ENCODE measurements around the gene SERTM2.
"Not testable (repeated sequence)": the region's sequence is repeated elsewhere in the genome, so short reads cannot be mapped to it uniquely, and the experiment has no call there.

SERTM2 gene

DNA sequence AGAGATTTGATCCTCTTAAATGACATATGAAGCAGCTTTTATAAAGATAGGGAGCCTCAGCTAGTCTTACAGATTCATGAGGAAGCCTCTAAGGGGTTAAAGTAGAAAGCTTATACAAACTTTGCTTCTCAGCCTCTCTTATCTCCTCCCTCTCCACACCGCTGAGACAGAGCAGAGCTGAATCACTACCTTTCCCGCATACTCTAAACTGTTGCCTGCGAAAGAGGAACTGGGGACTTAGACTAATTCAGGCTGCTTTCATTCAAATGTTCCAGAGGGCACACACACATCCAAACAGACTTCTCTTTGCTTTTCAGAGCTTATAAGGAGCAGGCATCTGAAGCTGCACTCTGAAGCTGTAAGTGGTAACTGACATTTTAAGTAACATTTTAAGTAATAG, at the start of gene SERTM2:
TSS of gene SERTM2 (plus strand) at position 169 of the 400 bp plus-strand sequence. CDS start 7,213 bp downstream, outside the sequence.
- DNase-seq (ENCODE audit: low read depth), result no peak

DNA sequence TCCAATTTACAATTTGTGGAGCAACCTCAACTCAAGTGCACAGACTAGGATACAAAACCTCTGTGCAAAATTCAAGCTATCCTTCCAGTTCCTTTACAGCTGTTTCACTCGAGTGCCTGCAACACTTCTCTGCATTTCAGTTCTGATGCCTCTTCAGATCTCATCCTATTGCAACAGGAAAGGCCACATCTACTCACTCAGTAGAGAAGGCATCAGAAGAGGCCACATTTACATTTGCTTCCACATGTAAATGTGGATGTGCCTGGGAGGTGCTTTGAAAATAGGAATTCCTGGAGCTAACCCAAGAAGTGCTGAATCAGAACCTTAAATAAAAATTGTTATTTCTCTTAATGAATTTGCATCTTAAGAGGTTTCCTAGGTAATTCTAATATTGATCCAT, 45.8 kb upstream of the SERTM2 start:
- no peak for DNase-seq (ENCODE audit: low read depth)

DNA sequence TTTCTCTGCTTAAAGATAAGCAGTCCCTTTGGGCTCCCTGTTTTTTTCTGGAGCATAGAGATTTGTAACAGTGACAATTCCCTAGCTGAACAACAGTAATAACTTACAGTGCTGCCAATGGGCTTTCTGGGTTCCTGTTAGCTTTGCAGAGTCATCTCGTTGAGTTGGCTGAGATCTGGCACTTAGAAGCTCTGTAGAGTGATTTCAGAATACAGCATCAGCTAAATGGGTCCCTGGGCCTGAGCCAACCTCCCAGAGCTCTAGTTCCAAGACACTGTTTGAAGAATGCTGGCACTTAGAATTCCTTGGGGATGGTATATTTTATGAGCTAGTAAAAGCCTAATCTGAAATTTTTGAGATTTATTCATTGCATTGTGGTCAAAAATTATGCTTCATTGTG, 43.5 kb upstream of the SERTM2 start:
- no peak for DNase-seq (ENCODE audit: low read depth)

DNA sequence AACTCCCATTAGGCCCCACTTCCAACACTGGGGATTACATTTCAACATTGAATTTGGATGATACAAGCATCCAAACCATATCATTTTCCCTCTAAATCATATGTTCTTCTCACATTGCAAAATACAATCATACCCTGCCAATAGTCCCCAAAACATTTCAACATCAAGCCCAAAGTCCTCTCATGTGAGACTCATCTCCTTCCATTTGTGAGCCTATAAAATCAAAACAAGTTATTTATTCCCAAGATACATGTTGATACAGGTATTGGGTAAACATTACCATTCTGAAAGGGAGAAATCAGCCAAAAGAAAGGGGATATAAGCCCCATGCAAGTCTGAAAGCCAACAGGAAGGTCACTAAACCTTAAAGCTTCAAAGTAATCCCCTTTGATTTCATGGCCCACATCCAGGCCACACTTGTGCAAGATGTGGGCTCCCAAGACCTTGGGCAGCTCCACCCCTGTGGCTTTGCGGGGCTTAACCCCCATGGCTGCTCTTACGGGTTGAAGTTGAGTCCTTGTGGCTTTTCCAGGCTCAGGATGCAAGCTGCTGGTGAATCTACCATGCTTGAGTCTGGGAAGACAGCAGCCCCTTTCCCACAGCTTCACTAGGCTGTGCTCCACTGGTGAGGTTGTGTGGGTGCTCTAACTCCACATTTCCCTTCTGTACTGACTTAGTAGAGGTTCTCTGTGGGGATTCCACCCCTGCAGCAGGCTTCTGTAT, 40.6 kb upstream of the SERTM2 start:
- no peak for DNase-seq (ENCODE audit: low read depth)

DNA sequence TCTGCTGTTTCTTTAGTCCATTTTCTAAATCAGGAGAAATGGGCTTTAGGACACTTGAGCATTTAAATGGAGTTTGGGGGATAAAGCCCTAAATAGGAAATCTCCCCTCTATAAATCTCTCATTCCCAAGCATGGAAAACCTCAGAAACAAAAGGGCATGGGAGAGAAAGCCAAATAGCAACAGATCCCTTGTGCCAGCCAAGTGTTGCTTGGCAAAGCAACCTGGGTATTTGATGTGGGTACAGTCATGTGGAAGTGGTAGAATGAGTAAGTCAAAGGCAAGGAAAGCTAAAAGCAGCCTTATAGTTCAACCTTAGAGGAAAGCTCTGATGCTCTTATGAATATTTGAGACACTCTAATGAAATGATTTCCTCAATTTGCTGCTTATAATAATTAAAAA, 29.5 kb upstream of the SERTM2 start:
- DNase-seq (ENCODE audit: low read depth), result no peak

DNA sequence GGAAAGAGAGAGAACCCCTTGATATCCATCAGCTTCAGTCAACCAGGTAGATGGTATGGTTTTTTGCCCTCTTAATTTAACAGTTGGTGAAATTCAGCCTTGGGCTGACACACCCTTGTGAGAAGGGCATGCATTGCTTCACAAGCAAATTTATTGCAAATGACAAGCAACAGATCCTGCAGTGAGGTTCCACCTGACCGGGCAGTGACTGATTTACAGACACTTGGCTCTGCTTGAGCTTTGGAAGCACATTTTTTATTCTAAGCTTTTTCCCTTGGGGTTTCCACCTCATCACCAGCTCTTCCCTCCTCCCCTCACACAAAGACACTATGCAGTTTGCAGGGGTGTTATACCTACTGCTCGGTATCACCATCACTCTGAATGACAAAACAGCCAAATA, 28.3 kb upstream of the SERTM2 start:
- DNase-seq (ENCODE audit: low read depth), result no peak

DNA sequence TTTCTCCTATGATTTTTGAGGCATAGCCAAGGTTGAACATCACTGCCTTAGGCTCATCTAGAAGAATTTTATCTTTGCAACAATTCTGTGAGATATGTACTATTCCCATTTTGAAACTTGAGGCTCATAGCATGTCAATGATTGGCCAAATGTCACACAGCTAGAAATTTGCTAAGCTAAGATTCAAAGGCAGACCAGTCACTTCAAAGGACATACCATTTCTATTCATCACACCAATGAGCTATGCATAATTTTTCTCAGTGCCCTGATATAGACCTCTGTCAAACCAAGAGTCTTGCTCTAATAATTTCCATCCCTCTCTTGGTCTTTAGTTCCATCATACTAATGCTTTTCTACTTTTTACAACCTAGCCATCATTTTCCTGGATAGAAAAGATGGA, 27.6 kb upstream of the SERTM2 start:
- no peak for DNase-seq (ENCODE audit: low read depth)

DNA sequence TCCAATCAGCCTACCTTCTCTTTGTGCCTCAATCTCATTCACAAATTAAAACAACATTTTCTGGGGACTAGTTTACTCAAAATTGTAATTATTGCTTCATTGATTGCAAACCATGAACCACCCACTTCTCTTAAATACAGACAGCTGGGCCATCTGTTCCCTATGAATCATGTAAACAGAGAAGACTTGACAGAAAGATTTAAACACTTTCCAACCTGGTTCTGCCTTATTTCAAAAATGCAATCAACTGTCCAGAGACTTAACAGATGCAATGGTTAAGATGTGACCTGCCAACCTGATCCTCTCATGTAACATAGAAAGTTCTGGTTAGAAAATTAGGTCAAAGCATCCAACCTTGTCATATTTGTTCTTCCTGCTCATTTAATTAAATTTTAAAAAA, 20.8 kb upstream of the SERTM2 start:
- no peak for DNase-seq (ENCODE audit: low read depth)

DNA sequence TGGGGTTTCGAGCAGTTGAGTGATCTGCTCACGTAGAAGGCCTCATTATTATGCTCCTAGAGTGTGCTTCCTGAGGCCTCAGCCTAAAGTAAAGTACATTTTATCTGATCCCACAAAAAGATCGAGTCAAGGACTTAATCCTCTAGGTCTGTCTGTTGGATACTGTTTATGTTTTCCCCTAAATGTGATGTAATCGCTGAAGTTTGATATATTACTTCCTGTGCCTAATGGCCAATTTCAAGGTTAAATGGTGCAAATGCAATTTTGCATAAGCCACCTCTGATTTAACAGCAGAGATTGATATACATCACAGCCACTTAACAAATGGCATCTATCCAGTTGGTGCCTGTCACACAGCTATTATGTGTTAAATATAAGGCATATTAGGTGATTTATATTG, 19.4 kb upstream of the SERTM2 start:
- no peak for DNase-seq (ENCODE audit: low read depth)

DNA sequence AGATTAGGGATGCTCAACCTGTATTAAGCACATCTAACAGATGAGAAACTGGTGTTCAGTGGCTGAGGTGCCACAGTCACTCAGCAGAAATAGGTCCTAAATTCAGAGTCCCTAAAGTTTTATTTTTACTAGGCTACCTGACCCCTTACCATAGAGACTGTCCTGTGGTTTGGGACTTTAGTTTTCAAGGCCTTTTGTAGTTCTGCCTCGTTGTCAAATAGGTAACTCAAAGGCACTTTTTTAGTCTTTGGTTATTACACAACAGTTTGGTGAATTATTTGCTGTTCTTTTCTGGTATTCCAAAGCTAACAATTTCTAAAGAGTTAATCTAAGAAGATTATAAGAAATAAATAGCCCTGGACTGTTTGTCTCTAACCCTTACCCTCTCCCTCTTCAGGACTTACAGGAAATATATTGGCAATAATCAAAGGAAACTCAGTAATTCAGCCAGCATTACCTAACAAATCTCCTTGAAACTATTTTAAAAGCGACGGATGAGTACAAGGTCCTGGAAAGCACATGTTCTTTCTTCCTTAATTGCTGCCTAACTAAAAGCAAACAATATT, 12.8 kb upstream of the SERTM2 start:
- DNase-seq (ENCODE audit: low read depth), result no peak

DNA sequence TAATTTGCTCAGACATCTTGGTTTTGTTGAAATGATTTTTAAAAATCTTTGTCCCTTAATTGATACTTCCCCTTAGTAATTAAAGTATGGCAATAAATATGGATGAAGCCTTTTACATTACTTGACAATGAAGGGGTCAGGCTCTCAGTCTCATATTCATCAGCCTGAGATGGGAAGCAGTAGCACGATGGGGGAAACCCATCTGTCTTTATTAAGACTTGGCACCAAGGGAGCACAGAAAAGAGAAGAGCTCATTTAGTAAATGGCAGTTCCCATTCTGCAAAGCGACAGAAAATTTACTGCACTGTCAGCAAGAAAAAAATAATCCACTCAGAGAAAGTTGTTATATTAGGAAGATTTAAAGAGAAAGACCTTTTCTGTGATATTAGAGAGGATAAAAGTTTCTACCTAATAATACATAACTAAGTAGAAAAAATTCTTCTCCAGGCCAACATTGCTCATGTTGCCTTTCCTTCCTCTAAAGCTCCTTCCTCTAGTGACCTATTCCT, 7.9 kb upstream of the SERTM2 start:
- no peak for DNase-seq (ENCODE audit: low read depth)

DNA sequence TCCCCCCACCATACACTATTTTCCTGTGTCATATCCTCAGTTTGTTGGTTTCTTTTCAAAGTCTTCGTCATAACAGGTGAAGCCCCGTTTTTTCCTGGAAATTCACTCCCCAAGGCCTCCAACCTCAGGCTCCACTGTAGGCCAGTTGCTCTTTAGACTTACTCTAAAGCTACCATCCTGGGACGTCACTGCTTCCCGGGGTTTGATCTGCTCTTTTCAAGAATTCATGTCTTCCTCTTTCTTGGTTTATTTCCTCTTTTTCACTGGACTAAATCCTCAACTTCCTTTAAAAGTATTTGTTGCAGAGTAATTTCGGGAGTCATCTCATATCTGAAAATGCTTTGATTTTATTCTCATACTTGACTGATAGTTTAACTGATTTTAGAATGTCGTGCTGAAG, 6.5 kb upstream of the SERTM2 start:
- no peak for DNase-seq (ENCODE audit: low read depth)

DNA sequence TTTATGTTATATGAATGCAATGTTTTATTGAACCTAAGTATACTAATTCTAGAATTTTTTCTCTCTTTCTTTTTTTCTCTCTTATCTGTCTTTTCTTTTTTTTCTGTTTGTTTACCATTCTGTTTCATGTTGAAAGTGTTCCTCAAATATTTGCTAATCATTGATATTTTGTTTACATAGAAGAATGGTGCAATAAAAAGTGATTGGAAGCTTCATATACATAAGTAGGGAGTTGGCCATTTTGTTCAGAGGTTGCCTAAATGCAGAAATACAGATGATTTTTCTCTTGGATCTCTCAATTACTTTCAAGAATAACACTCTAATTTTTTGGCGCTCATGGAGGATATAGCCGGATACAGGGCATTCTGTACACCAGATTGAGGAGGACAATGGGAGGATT, 5.7 kb upstream of the SERTM2 start:
- no peak for DNase-seq (ENCODE audit: low read depth)

DNA sequence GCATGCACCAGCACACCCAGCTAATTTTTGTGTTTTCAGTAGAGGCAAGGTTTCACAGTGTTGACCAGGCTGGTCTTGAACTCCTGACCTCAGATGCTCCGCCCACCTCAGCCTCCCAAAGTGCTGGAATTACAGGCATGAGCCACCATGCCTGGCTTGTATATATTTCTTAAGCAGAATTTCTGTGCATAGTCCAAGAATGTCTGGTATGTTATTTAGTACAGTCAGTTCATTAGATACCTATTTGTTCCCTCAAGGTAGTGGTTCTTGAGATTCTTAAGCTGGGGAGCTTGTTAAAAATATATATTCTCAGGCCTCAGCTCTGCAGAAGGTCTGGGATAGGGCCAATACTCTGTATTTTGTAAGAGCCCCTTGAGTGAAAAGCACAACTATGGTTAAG, 4.6 kb upstream of the SERTM2 start:
- no peak for DNase-seq (ENCODE audit: low read depth)

DNA sequence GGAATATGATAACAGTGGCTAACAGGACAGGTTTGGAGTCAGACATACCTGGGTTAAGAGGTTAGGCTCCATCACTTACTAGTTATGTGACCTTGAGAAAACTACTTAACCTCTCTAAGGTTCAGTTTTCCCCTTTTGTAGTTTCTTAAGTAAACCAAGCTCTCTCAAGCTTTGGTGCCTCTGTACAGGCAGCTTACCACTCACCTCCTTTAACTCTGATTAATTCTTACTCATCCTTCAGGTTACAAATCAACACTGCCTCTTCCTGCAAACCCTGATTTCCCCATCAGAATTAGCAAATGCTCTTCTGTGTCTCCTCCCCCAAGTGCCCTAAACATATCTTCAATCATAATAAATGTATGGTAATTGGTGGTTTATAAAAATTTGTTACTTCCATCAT, 3.5 kb upstream of the SERTM2 start:
- DNase-seq (ENCODE audit: low read depth), result no peak

DNA sequence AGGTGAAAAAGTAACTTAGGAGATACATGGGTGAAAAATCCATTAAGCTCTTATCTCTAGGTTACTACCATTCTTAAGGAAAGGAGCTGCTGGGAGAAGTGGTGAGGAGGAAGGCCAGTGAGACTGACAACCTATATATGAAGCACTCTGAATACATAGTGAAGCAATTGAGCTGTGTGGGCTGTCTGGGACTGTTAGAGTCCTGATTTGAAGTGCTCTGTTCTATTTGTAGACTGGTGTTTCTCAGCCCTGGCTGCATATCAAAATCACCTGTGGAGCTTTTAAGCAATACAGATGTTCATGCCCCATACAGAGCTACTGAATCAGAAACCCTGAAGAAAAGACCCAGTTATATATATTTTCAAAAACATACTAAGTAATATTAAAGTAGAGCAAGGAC, 3.9 kb downstream of the SERTM2 start:
- no peak for DNase-seq (ENCODE audit: low read depth)

DNA sequence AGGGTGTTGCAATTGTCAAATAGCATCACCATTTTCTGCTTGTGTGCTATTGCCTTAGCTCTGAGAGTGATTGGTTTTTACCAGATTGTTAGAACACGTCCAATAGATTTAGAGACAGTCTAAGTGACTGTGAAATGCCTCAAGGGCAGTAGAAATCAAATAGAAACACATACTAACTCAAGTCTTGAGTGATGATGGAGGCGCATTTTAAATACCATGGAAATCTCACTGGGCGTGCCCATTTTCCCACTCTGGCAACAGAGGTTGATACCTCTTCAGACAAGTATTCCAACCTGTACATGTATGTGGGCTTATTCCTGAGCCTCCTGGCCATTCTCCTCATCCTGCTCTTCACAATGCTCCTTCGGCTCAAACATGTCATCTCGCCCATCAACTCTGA, 7.2 kb downstream of the SERTM2 start:
- no peak for DNase-seq (ENCODE audit: low read depth)

DNA sequence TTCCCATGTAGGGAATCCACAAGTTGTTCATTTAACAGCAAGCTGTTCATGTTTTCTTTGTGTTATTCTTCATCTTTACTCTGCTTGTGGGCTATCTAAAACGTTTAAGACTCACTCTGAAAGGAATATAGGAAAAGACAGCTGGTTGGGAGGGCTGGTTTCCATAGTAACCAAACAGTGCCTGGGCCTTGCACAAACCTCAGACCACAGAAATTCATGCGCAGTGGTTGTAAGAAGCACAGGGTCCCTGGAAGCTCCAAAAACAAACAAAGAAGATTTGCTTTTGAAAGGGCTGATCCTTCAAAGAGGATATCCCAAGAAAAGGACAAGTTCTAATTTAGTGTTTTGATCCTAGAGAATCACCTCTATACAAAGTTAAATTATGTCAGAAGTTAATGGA, 7.8 kb downstream of the SERTM2 start:
- no peak for DNase-seq (ENCODE audit: low read depth)

DNA sequence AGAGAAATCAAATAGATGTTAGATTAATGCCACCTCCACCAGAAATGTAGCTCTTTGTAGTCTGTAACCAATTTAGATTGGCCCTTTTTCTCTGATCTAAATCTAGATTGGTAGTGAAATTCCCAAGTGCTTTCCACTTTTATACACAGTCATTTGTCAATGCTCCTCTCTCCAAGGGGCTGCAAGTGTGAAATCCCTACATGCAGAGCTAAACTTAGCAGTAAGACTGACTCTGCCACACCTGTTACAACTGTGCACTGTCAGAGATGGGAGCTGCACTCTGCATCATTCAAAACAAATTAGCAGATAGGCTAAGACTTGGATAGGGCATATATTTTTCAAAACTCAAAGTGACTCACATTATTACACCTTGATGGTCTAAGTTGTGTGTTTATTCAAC, 9.1 kb downstream of the SERTM2 start:
- no peak for DNase-seq (ENCODE audit: low read depth)

DNA sequence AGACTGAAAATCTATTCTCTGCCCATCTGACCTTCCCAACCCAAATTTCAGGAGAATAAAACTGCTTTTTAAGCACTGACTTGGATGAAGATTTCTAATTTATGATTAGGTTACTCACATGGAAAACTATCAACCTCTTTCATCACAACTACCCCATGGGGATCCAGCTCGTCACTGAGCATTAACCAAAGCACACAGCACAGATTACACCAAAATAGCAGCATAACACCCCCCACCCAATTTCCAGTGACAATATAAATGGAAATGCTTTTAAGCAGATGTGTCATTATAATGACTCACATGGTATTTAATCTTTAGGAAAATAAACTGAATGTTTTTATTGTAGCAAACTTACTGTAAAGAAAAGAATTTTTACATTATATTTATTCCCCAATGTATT, 9.7 kb downstream of the SERTM2 start:
- no peak for DNase-seq (ENCODE audit: low read depth)

DNA sequence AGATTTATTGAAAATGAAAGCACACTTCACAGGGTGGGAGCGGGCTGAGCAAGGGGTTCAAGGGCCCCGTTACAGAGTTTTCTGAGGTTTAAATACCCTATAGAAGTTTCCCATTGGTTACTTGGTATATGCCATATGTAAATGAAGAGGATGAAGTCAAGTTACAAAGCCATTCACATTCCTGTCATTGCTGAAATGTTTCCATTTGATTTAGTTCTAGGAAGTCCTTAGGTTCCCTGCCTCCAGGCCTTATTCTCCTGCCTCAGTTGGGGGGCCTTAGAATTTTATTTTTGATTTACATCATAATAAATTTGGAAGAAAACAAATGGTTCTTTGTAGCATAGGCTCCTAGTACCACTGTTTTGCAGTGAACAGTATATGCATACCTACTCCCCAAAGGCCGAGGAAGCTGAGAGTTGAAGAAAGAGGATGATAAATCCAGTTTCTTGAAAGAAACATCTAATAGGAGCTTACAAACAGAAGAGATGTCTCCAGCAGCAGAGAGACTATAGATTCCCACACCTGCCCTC, 31.8 kb downstream of the SERTM2 start:
- no peak for DNase-seq (ENCODE audit: low read depth)

DNA sequence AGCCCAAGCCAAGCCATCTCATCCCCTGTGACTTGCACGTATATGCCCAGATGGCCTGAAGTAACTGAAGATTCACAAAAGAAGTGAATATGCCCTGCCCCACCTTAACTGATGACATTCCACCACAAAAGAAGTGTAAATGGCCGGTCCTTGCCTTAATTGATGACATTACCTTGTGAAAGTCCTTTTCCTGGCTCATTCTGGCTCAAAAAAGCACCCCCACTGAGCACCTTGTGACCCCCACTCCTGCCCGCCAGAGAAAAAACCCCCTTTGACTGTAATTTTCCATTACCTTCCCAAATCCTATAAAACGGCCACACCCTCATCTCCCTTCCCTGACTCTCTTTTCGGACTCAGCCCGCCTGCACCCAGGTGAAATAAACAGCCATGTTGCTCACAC, 37.8 kb downstream of the SERTM2 start:
- not testable (repeated sequence) for DNase-seq (ENCODE audit: low read depth)

DNA sequence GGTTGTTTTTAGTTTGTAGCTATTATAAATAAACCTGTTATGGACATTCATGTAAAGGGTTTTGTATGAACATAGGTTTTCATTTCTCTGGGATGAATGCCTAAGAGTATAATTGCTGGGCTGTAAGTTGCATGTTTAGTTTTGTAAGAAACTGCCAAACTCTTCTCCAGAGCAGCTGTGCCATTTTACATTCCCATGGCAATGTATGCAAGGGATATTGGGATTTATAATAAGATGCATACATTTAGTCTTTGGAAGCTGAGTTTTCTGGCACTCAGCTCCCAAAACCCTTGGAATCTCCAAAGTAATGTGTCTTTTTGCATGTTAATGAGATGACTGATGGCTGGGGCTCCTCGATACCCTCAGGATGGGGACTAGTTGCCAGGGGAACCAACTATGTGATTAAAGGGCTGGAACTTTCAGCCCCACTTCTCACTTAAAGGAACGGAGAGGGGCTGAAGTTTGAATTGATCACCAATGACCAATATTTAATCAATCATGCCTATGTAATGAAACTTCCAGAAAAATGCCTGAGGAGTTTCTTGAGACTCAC, 44.0 kb downstream of the SERTM2 start:
- no peak for DNase-seq (ENCODE audit: low read depth)

DNA sequence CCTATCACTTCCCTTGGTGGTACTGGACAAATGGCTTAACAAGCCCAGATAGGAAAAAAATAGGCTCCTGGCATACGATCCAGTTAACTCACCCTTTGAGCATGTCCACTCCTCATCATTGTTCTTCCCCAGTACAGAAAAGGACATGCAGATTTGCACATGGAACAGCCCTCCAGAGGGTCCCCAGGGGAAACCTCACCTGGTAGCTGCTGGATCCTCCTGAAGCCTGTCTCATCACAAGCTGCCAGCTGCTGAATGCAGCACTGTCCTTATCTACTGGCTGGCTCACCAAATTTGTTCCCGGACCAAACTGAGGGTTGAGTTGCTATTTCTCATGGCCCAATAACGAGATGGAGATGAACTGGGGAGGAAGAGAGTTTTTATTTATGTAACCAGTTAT, 49.4 kb downstream of the SERTM2 start:
- DNase-seq (ENCODE audit: low read depth), result no peak
